HEK293 (cell line): ENCODE data around the gene MED29.
A peak's percentile ranks its signal among the peaks of the same experiment; 100 is the strongest.

ENCODE experiments used
- CTCF ChIA-PET: fragments of 350-600 bp; formaldehyde crosslinking; extraction: SDS; loops from one replicate; lab custom pipeline; 2021; ENCODE audit warnings: antibody characterized with exemption; lab: Yijun Ruan, JAX
- POLR2A ChIA-PET: fragments of 300-600 bp; formaldehyde crosslinking; extraction: SDS; loops from one replicate; lab custom pipeline; 2020; ENCODE audit warnings: antibody characterized with exemption, inconsistent platforms; lab: Yijun Ruan, JAX
- H3K27ac ChIP-seq: fragments of 200-500 bp; sonication (Bioruptor generic); 2 replicates; pipeline ENCODE4 v1.5.1; 2014; ENCODE audit warnings: low read depth, low read length, control low read depth, inconsistent platforms; ENCODE audit errors: extremely low read depth
- H3K36me3 ChIP-seq, 2 experiments: fragments of 200-500 bp in 1 of 2; sonication (Bioruptor generic) in 1 of 2; 1 replicate in 1 of 2; 2 replicates in 1 of 2; pipeline ENCODE4 v1.5.1; 2014 to 2017; ENCODE audit warnings: inconsistent platforms in 2 of 2, low read length in 2 of 2; ENCODE audit not compliant: control insufficient read depth in 2 of 2, insufficient read depth in 1 of 2
- H3K4me1 ChIP-seq: fragments of 200-500 bp; sonication (Bioruptor generic); 2 replicates; pipeline ENCODE4 v1.5.1; 2014; ENCODE audit warnings: mild to moderate bottlenecking, low read length, inconsistent platforms; ENCODE audit not compliant: control insufficient read depth, insufficient read depth
- H3K4me3 ChIP-seq: 2 replicates; pipeline ENCODE4 v1.5.1; 2011; ENCODE audit warnings: low read depth, mild to moderate bottlenecking, control low read depth, low read length, moderate library complexity
- H3K9me3 ChIP-seq: fragments of 200-500 bp; sonication (Bioruptor generic); 2 replicates; pipeline ENCODE4 v1.5.1; 2014; ENCODE audit warnings: low read depth, low read length, inconsistent platforms; ENCODE audit not compliant: control insufficient read depth, insufficient read depth
- GLI2 ChIP-seq: fragments of 450-650 bp; formaldehyde crosslinking; IDR thresholded peaks from 2 replicates; pipeline ENCODE4; 2017; ENCODE audit warnings: missing biosample characterization, missing genetic modification characterization, low read depth, borderline replicate concordance
- IKZF3 ChIP-seq: fragments of 450-650 bp; IDR thresholded peaks from 2 replicates; pipeline ENCODE4 v1.5.0; 2018; ENCODE audit warnings: missing biosample characterization, mild to moderate bottlenecking, missing genetic modification characterization, moderate library complexity
- KLF16 ChIP-seq: fragments of 450-650 bp; formaldehyde crosslinking; IDR thresholded peaks from 2 replicates; pipeline ENCODE4 v1.5.1; 2017; ENCODE audit warnings: missing biosample characterization, missing genetic modification characterization
- PRDM1 ChIP-seq: fragments of 450-650 bp; formaldehyde crosslinking; IDR thresholded peaks from 2 replicates; pipeline ENCODE4; 2016; ENCODE audit warnings: missing biosample characterization, missing genetic modification characterization
- SP3 ChIP-seq: fragments of 450-650 bp; formaldehyde crosslinking; IDR thresholded peaks from 2 replicates; pipeline ENCODE4 v1.5.1; 2016; ENCODE audit warnings: missing biosample characterization, missing genetic modification characterization
- TCF7L2 ChIP-seq: IDR thresholded peaks from 2 replicates; pipeline ENCODE4 v1.6.1; 2011; ENCODE audit warnings: low read depth, mild to moderate bottlenecking, inconsistent platforms, low read length, moderate library complexity, borderline replicate concordance
- YY1 ChIP-seq: fragments of 450-650 bp; formaldehyde crosslinking; IDR thresholded peaks from 2 replicates; pipeline ENCODE4 v1.5.1; 2018; ENCODE audit warnings: missing biosample characterization, missing genetic modification characterization
- ZBTB7A ChIP-seq: fragments of 450-650 bp; formaldehyde crosslinking; IDR thresholded peaks from 2 replicates; pipeline ENCODE4 v1.5.1; 2016; ENCODE audit warnings: low read depth, missing biosample characterization, missing genetic modification characterization
- ZFP3 ChIP-seq: fragments of 450-650 bp; formaldehyde crosslinking; IDR thresholded peaks from 2 replicates; pipeline ENCODE4 v1.5.1; 2016; ENCODE audit warnings: low read depth, missing biosample characterization, missing genetic modification characterization
- ZNF138 ChIP-seq: fragments of 450-650 bp; formaldehyde crosslinking; IDR thresholded peaks from 2 replicates; pipeline ENCODE4 v1.5.1; 2016; ENCODE audit warnings: missing biosample characterization, missing genetic modification characterization, borderline replicate concordance
- ZNF169 ChIP-seq: fragments of 450-650 bp; formaldehyde crosslinking; IDR thresholded peaks from 2 replicates; pipeline ENCODE4 v1.5.1; 2016; ENCODE audit warnings: missing biosample characterization, missing genetic modification characterization
- ZNF174 ChIP-seq: fragments of 450-650 bp; formaldehyde crosslinking; IDR thresholded peaks from 2 replicates; pipeline ENCODE4 v1.5.0; 2017; ENCODE audit warnings: missing biosample characterization, mild to moderate bottlenecking, missing genetic modification characterization
- ZNF239 ChIP-seq: fragments of 450-650 bp; formaldehyde crosslinking; IDR thresholded peaks from 2 replicates; pipeline ENCODE4 v1.5.1; 2016; ENCODE audit warnings: missing biosample characterization, missing genetic modification characterization
- ZNF292 ChIP-seq: fragments of 450-650 bp; formaldehyde crosslinking; IDR thresholded peaks from 2 replicates; pipeline ENCODE4 v1.5.1; 2016; ENCODE audit warnings: low read depth, missing biosample characterization, missing genetic modification characterization, borderline replicate concordance
- ZNF514 ChIP-seq: fragments of 450-650 bp; formaldehyde crosslinking; IDR thresholded peaks from 2 replicates; pipeline ENCODE4 v1.5.1; 2016; ENCODE audit warnings: missing biosample characterization, missing genetic modification characterization
- ZNF610 ChIP-seq: fragments of 450-650 bp; formaldehyde crosslinking; IDR thresholded peaks from 2 replicates; pipeline ENCODE4 v1.5.1; 2016; ENCODE audit warnings: missing biosample characterization, missing genetic modification characterization, borderline replicate concordance
- ZNF624 ChIP-seq: fragments of 450-650 bp; formaldehyde crosslinking; IDR thresholded peaks from 2 replicates; pipeline ENCODE4 v1.5.1; 2017; ENCODE audit warnings: missing biosample characterization, missing genetic modification characterization
- ZNF626 ChIP-seq: fragments of 450-650 bp; sonication (Bioruptor Pico); formaldehyde crosslinking; IDR thresholded peaks from 2 replicates; pipeline ENCODE4 v1.5.1; 2018; ENCODE audit warnings: missing biosample characterization, missing genetic modification characterization, inconsistent platforms
- ZNF654 ChIP-seq: fragments of 450-650 bp; formaldehyde crosslinking; IDR thresholded peaks from 2 replicates; pipeline ENCODE4 v1.5.1; 2016; ENCODE audit warnings: low read depth, missing biosample characterization, missing genetic modification characterization
- ZNF664 ChIP-seq: fragments of 450-650 bp; formaldehyde crosslinking; IDR thresholded peaks from 2 replicates; pipeline ENCODE4 v1.5.1; 2016; ENCODE audit warnings: missing biosample characterization, missing genetic modification characterization
- ZNF785 ChIP-seq: fragments of 450-650 bp; formaldehyde crosslinking; IDR thresholded peaks from 2 replicates; pipeline ENCODE4 v1.5.1; 2016; ENCODE audit warnings: missing biosample characterization, missing genetic modification characterization
- TF ChIP-seq, protein P1 (sequence below): fragments of 450-650 bp; formaldehyde crosslinking; IDR thresholded peaks from 2 replicates; pipeline ENCODE4 v1.5.1; 2016; ENCODE audit warnings: missing biosample characterization, missing genetic modification characterization
- TF ChIP-seq, protein P2 (sequence below): fragments of 450-650 bp; formaldehyde crosslinking; IDR thresholded peaks from 2 replicates; pipeline ENCODE4 v1.5.1; 2016; ENCODE audit warnings: missing biosample characterization, missing genetic modification characterization, low read depth
- TF ChIP-seq, protein P3 (sequence below): fragments of 450-650 bp; formaldehyde crosslinking; IDR thresholded peaks from 2 replicates; pipeline ENCODE4 v1.5.1; 2016; ENCODE audit warnings: missing biosample characterization, missing genetic modification characterization
- TF ChIP-seq, protein P4 (sequence below): fragments of 450-650 bp; formaldehyde crosslinking; IDR thresholded peaks from 2 replicates; pipeline ENCODE4 v1.5.1; 2016; ENCODE audit warnings: missing biosample characterization, missing genetic modification characterization

The MED29 gene

DNA sequence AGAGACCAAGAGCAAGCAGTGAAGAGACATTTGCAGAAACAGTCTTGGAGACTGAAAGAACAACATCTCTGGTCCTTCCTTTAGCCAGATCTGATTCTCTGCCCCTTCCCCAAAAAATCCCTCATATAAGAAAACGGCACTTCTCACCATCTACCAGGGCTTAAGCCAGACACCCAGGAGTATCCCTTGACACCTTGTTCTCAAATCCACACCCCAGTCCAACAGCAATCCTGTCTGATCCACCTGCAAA is 19.6 kb downstream of the MED29 start:
- ChIA-PET CTCF (interaction anchor here (0.9 to 2.4 kb wide), 15 partner anchors 10 to 288 kb away, joined by 3 to 144 read pairs (median 6); partner anchors contain the start of genes EID2, MED29, PAF1 and RPS16), POLR2A (interaction anchor here (2.2 to 2.4 kb wide), 4 partner anchors 8 to 25 kb away, joined by 14 to 57 read pairs (median 30); partner anchors contain the start of genes MED29, PAF1 and RPS16)
- H3K4me1 ChIP-seq = peaks cover 44% of the 10 kb centered on the region
- no peak overlapping the region for H3K4me3 ChIP-seq
- H3K36me3 ChIP-seq = peaks cover 12% of the 10 kb centered on the region in 2 experiments; a peak in 2 of 3 replicates
- no peaks in the 10 kb centered on the region for H3K9me3 ChIP-seq
- TF ChIP-seq ZNF626 (tag by site-specific recombination) (no peak), SP3 (tag by site-specific recombination) (no peak), ZNF664 (tag by site-specific recombination) (no peak), ZNF138 (tag by site-specific recombination) (no peak), ZNF610 (tag by site-specific recombination) (no peak), KLF16 (tag by site-specific recombination) (no peak), ZFP3 (tag by site-specific recombination) (no peak), ZNF654 (no peak), IKZF3 (no peak), TCF7L2 (no peak), ZNF292 (tag by site-specific recombination) (no peak), ZNF624 (no peak), ZNF174 (tag by site-specific recombination) (no peak), ZNF239 (no peak), ZNF514 (tag by site-specific recombination) (no peak), ZBTB7A (tag by site-specific recombination) (peak; percentile 45; the same call in 1 of the 2 replicates), PRDM1 (tag by site-specific recombination) (no peak), YY1 (tag by site-specific recombination) (no peak), ZNF785 (peak; percentile 30; the same call in 1 of the 2 replicates), ZNF169 (peak; percentile 45; the same call in 1 of the 2 replicates), GLI2 (no peak)
- TF ChIP-seq, protein P1, sequence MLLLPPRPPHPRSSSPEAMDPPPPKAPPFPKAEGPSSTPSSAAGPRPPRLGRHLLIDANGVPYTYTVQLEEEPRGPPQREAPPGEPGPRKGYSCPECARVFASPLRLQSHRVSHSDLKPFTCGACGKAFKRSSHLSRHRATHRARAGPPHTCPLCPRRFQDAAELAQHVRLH = no peak
- TF ChIP-seq, protein P2, sequence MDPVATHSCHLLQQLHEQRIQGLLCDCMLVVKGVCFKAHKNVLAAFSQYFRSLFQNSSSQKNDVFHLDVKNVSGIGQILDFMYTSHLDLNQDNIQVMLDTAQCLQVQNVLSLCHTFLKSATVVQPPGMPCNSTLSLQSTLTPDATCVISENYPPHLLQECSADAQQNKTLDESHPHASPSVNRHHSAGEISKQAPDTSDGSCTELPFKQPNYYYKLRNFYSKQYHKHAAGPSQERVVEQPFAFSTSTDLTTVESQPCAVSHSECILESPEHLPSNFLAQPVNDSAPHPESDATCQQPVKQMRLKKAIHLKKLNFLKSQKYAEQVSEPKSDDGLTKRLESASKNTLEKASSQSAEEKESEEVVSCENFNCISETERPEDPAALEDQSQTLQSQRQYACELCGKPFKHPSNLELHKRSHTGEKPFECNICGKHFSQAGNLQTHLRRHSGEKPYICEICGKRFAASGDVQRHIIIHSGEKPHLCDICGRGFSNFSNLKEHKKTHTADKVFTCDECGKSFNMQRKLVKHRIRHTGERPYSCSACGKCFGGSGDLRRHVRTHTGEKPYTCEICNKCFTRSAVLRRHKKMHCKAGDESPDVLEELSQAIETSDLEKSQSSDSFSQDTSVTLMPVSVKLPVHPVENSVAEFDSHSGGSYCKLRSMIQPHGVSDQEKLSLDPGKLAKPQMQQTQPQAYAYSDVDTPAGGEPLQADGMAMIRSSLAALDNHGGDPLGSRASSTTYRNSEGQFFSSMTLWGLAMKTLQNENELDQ = no peak
- TF ChIP-seq, protein P3, sequence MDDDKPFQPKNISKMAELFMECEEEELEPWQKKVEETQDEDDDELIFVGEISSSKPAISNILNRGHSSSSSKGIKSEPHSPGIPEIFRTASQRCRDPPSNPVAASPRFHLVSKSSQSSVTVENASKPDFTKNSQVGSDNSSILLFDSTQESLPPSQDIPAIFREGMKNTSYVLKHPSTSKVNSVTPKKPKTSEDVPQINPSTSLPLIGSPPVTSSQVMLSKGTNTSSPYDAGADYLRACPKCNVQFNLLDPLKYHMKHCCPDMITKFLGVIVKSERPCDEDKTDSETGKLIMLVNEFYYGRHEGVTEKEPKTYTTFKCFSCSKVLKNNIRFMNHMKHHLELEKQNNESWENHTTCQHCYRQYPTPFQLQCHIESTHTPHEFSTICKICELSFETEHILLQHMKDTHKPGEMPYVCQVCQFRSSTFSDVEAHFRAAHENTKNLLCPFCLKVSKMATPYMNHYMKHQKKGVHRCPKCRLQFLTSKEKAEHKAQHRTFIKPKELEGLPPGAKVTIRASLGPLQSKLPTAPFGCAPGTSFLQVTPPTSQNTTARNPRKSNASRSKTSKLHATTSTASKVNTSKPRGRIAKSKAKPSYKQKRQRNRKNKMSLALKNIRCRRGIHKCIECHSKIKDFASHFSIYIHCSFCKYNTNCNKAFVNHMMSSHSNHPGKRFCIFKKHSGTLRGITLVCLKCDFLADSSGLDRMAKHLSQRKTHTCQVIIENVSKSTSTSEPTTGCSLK (tag by site-specific recombination) = no peak
- TF ChIP-seq, protein P4, sequence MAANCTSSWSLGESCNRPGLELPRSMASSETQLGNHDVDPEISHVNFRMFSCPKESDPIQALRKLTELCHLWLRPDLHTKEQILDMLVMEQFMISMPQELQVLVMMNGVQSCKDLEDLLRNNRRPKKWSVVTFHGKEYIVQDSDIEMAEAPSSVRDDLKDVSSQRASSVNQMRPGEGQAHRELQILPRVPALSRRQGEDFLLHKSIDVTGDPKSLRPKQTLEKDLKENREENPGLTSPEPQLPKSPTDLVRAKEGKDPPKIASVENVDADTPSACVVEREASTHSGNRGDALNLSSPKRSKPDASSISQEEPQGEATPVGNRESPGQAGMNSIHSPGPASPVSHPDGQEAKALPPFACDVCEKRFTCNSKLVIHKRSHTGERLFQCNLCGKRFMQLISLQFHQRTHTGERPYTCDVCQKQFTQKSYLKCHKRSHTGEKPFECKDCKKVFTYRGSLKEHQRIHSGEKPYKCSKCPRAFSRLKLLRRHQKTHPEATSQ (tag by site-specific recombination) = no peak
- peak overlapping the region; percentile 89; the same call in 1 of the 2 replicates for H3K27ac ChIP-seq
